ENCODE results near the gene EPS8.

EPS8 gene

GRCh38 chr12:15786772-15787171, 2.4 kb downstream of the EPS8 start:
- Histone ChIP-seq H3K27ac (peak overlapping the region; percentile 93), H3K27me3 (replicated peaks) (no peaks in the 10 kb centered on the region), H3K4me3 (ENCODE audit: low read depth, low read length) (peak overlapping the region; percentile 85), H3K36me3 (replicated peaks) (peaks cover under 1% of the 10 kb centered on the region)
- no peak for TF ChIP-seq CTCF (IDR thresholded peaks at IDR 0.05; ENCODE audit: low read depth, low read length, missing control alignments)
- in situ Hi-C loops (cut with HindIII; ENCODE audit: low pct_ligation_motif_present, low sequenced_read_pairs): no loop called here
- no peak for DNase-seq

DNA sequence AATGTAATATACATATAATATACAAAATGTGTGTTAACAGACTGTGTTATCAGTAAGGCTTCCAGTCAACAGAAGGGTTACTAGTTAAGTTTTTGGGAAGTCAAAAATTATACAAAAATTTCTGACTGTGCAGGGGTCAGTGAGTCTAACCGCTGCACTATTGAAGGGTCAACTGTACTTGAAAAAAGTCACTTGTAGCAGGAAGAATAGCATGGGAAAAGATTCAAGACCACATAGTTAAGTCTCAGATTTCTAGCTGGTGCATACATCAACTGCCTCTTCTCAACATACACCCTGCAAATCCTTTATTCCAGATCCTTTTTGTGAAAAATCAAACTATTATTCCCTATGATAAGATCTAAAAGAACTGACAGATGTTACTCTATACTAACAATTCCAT, 5.9 kb downstream of the EPS8 start:
- TF ChIP-seq CTCF (IDR thresholded peaks at IDR 0.05; ENCODE audit: low read depth, low read length, missing control alignments): no peak
- no peak for DNase-seq
- Histone ChIP-seq H3K27ac (peak overlapping the region; percentile 83), H3K27me3 (replicated peaks) (no peaks in the 10 kb centered on the region), H3K4me3 (ENCODE audit: low read depth, low read length) (no peak overlapping the region), H3K36me3 (replicated peaks) (peaks cover 3% of the 10 kb centered on the region)
- in situ Hi-C loops (cut with HindIII; ENCODE audit: low pct_ligation_motif_present, low sequenced_read_pairs): no loop called here

- TF ChIP-seq CTCF (IDR thresholded peaks at IDR 0.05; ENCODE audit: low read depth, low read length, missing control alignments): no peak
- in situ Hi-C loops (cut with HindIII; ENCODE audit: low pct_ligation_motif_present, low sequenced_read_pairs): no loop called here
- H3K36me3 ChIP-seq (replicated peaks): peaks cover 3% of the 10 kb centered on the region
- H3K27me3 ChIP-seq (replicated peaks): no peaks in the 10 kb centered on the region
- DNase-seq: peak; percentile 70
- peak overlapping the region; percentile 83 for H3K27ac ChIP-seq
- H3K4me3 ChIP-seq (ENCODE audit: low read depth, low read length): no peak overlapping the region
Measured at GRCh38 chr12:15782667-15783066, 6.5 kb downstream of the EPS8 start.

- peak overlapping the region; percentile 83 for H3K27ac ChIP-seq
- in situ Hi-C loops (cut with HindIII; ENCODE audit: low pct_ligation_motif_present, low sequenced_read_pairs): no loop called here
- no peaks in the 10 kb centered on the region for H3K27me3 ChIP-seq (replicated peaks)
- no peak for TF ChIP-seq CTCF (IDR thresholded peaks at IDR 0.05; ENCODE audit: low read depth, low read length, missing control alignments)
- DNase-seq: no peak
- peaks cover 3% of the 10 kb centered on the region for H3K36me3 ChIP-seq (replicated peaks)
- H3K4me3 ChIP-seq (ENCODE audit: low read depth, low read length): no peak overlapping the region
Measured at GRCh38 chr12:15779925-15780324, 9.3 kb downstream of the EPS8 start.

GRCh38 chr12:15778126-15778525, 11.1 kb downstream of the EPS8 start:
- Histone ChIP-seq H3K4me3 (ENCODE audit: low read depth, low read length) (no peak overlapping the region), H3K36me3 (replicated peaks) (peaks cover 3% of the 10 kb centered on the region), H3K27ac (no peak overlapping the region), H3K27me3 (replicated peaks) (no peaks in the 10 kb centered on the region)
- no peak for TF ChIP-seq CTCF (IDR thresholded peaks at IDR 0.05; ENCODE audit: low read depth, low read length, missing control alignments)
- in situ Hi-C loops (cut with HindIII; ENCODE audit: low pct_ligation_motif_present, low sequenced_read_pairs): no loop called here
- DNase-seq: no peak

DNA sequence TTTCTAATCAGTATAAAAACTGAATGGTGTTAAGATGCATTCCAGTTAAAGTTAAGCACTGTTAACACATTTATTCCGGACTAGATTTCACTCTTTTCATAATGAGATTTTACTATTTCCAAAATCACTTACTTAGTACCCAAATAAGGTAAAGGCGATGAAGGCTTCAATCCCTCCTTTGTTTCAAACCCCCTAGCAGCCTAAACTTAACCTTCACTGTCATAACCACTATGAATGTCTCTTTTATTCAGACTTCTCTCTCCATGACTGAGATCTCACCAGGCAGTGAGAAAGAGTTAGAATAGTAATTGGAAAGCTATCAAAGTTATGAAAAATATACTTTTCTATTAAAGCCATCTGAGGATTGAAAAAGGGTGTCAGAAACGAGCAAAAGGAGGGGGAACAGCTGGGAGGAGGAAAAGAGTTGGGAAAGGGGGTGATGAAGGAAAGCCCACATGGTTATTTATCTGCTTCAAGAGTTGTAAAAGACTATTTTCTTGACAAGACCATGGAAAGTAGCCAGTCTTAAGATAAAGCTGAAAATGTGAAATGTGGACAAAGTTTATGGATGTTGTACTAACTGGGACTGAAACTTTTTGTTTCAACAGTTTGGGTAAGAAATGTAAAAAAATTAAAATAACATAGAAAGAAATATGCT, 11.7 kb downstream of the EPS8 start:
- Histone ChIP-seq H3K27me3 (replicated peaks) (no peaks in the 10 kb centered on the region), H3K36me3 (replicated peaks) (peaks cover 3% of the 10 kb centered on the region), H3K27ac (peak overlapping the region; percentile 26), H3K4me3 (ENCODE audit: low read depth, low read length) (no peak overlapping the region)
- TF ChIP-seq CTCF (IDR thresholded peaks at IDR 0.05; ENCODE audit: low read depth, low read length, missing control alignments): no peak
- DNase-seq: no peak
- in situ Hi-C loops (cut with HindIII; ENCODE audit: low pct_ligation_motif_present, low sequenced_read_pairs): no loop called here

Measured in brain microvascular endothelial cell (primary cell).